Adrenal gland (tissue), 5 donors: ENCODE data around the gene GRPEL1.

ENCODE experiments used
- CTCF ChIP-seq, 6 experiments: fragments of 450-650 bp in 4 of 6; fragments of 200-600 bp in 2 of 6; sonication (generic) in 1 of 6; IDR thresholded peaks; 1 replicate in 5 of 6; 2 replicates in 1 of 6; pipeline versions ENCODE4 v1.5.1 to v1.8.0; 2016 to 2021; ENCODE audit warnings: antibody characterized with exemption in 6 of 6, mild to moderate bottlenecking in 2 of 6, moderate library complexity in 1 of 6
- POLR2A ChIP-seq, 2 donors: fragments of 450-650 bp; IDR thresholded peaks; one replicate each; pipeline ENCODE4 v1.6.1; 2017; ENCODE audit warnings: antibody characterized with exemption in 2 of 2, mild to moderate bottlenecking in 2 of 2, moderate library complexity in 1 of 2
- donor health status: DM: no; HTN: no; CAD: no.

DNA sequence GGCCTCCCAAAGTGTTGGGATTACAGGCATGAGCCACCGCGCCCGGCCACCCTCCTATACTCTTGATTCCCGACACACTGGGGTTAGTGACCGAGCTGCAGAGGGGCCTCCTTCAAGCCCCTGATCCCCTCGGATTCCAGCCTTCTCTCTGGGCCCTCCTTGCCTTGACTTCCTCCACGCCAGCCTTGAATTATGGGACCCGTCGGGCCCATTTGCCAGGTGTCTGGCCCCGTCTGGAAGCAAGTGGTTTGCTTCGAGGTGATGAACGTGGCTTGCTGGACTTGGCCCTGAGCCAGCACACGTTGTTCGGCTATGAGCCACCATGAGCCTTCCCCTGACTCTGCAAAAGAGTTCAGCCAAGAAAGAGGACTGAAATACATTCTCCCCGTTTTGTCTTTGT lies 37.4 kb upstream of the GRPEL1 start:
- TF ChIP-seq CTCF (IDR thresholded peaks at IDR 0.05): no peak
- no peak for TF ChIP-seq POLR2A (IDR thresholded peaks at IDR 0.05)
